Lung (tissue), 13 donors: ENCODE measurements around the gene GAGE12F. TPM values are rescaled to one million over a fixed set of nuclear protein-coding genes. Genes with fewer than 3 reads are reported as not detected.
"Not testable (repeated sequence)": the region's sequence is repeated elsewhere in the genome, so short reads cannot be mapped to it uniquely, and the experiment has no call there.

Experiments
- ATAC-seq: fragments of 200-7000 bp; cut with Tn5 transposase; one replicate; pipeline ENCODE4 v1.9.1; 2020; ENCODE audit warnings: moderate number of reproducible peaks; ENCODE audit not compliant: insufficient read depth, low FRiP score
- DNase-seq, 3 donors: peaks; one replicate each; pipeline ENCODE4 v3.0.0-alpha.2; 2013 to 2017
- H3K27ac ChIP-seq, 2 donors: one replicate each; pipeline ENCODE4 v1.5.1; 2013; ENCODE audit warnings: mild to moderate bottlenecking in 2 of 2, moderate library complexity in 2 of 2, control low read depth in 1 of 2, inconsistent platforms in 1 of 2, low read depth in 1 of 2, low read length in 1 of 2
- H3K27me3 ChIP-seq, 3 donors: one replicate each; pipeline ENCODE4 v1.5.1; 2013; ENCODE audit warnings: low read length in 2 of 3; ENCODE audit not compliant: control insufficient read depth in 3 of 3, insufficient read depth in 3 of 3
- H3K36me3 ChIP-seq, 4 donors: one replicate each; pipeline ENCODE4 v1.5.1; 2013; ENCODE audit warnings: low read length in 4 of 4, mild to moderate bottlenecking in 1 of 4, moderate library complexity in 1 of 4; ENCODE audit not compliant: control insufficient read depth in 4 of 4, insufficient read depth in 4 of 4
- H3K4me1 ChIP-seq, 5 donors: one replicate each; pipeline ENCODE4 v1.5.1; 2013; ENCODE audit warnings: low read length in 5 of 5, mild to moderate bottlenecking in 2 of 5, moderate library complexity in 1 of 5; ENCODE audit not compliant: control insufficient read depth in 5 of 5, insufficient read depth in 5 of 5
- H3K4me3 ChIP-seq: one replicate; pipeline ENCODE4 v1.5.1; 2013; ENCODE audit warnings: mild to moderate bottlenecking, control low read depth, moderate library complexity
- H3K9ac ChIP-seq, 2 donors: one replicate each; pipeline ENCODE4 v1.5.1; 2013; ENCODE audit warnings: low read length in 2 of 2, control low read depth in 1 of 2; ENCODE audit not compliant: insufficient read depth in 1 of 2
- H3K9me3 ChIP-seq, 4 donors: one replicate each; pipeline ENCODE4 v1.5.1; 2013; ENCODE audit warnings: low read length in 3 of 4, mild to moderate bottlenecking in 1 of 4, moderate library complexity in 1 of 4; ENCODE audit not compliant: control insufficient read depth in 4 of 4, insufficient read depth in 3 of 4
- CTCF ChIP-seq: IDR thresholded peaks from 2 replicates; pipeline ENCODE4 v1.5.1; 2012; ENCODE audit warnings: mild to moderate bottlenecking; ENCODE audit errors: control extremely low read depth, extremely low read depth
- WGBS, 2 donors: extraction: QIAGEN DNeasy Blood & Tissue Kit; methylation state at CpG; one replicate each; pipeline ENCODE4 v1.1.7; 2013; 5-methylcytosine and 5-hydroxymethylcytosine counted together
- polyA plus RNA-seq, 2 donors: library from polyadenylated mRNA; stranded (reverse); fragments of 200-250 nt; gene quantifications; one replicate each; pipeline ENCODE4 v1.2.1, GENCODE V29; 2013
- small RNA-seq: library from RNA; depleted of rRNA; stranded (forward); fragments of <200 nt; gene quantifications from one replicate; pipeline ENCODE3, GENCODE V24; 2014; ENCODE audit warnings: low replicate concordance
- total RNA-seq, 2 donors: library from RNA; depleted of rRNA in 1 of 2; stranded (reverse); fragments of >200 nt in 1 of 2; gene quantifications; one replicate each; pipeline ENCODE4 v1.2.1, GENCODE V29; 2014 to 2021
- donor health status: control.
- donor health status: control.
- donor health status: Bipolar disorder and iron deficiency.
- donor health status: healthy.
- donor health status: DM: yes; HTN: yes; CAD: no.

GAGE12F gene
- total and polyA plus RNA-seq, 4 donors, result not detected

- WGBS, 2 donors, result no CpG with 5 or more reads among the region's 16 CpGs
- not testable (repeated sequence) for H3K4me3 ChIP-seq, H3K27me3 ChIP-seq, H3K36me3 ChIP-seq, DNase-seq, ATAC-seq, H3K9ac ChIP-seq, H3K9me3 ChIP-seq, H3K27ac ChIP-seq, H3K4me1 ChIP-seq
Observed at GRCh38 chrX:49589196-49589595, 28.6 kb downstream of the GAGE12F start, which contains the start of gene GAGE2A. GAGE2A (plus strand) TSS chrX:49589496; CDS start chrX:49590651, 1,155 bp downstream.

DNA sequence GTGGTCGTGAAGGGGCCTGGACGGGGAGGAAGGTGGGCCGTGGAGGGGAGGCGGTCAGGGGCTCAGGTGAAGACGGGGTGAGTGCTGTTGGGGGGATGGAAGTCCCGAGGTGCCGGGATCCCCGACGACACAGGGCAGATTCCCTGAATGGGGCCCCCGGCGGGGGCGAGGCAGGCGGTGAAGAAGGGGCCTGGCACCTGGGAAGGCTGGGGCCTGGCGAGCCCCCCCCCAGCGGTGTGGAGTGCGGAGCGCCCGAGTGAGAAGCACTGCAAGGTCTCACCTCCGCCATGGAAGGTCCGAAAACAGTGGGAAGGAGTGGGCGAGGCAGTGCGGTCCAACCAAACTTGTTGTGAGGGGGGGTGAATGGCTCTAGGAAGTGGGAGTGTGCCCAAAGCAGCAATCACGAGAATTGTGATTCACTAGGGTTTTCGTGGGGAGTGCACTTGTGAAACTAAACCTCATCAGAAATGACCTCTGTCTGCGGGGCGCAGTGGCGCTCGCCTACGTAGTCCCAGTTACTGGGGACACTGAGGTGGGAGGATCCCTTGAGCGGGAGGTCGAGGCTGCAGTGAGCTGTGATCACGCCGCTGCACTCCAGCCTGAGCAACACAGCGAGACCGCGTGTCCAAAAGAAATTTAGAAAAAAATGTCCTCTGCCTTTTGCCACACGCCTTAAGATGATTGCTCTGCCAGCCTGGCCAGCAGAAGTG, 29.3 kb downstream of the GAGE12F start:
- H3K27me3 ChIP-seq, DNase-seq, H3K36me3 ChIP-seq, H3K4me3 ChIP-seq, H3K9ac ChIP-seq, ATAC-seq, H3K9me3 ChIP-seq, H3K27ac ChIP-seq, H3K4me1 ChIP-seq: not testable (repeated sequence)
- WGBS, 2 donors, result 90 to 94% methylated on average over 24 to 25 of the region's 37 CpGs

DNA sequence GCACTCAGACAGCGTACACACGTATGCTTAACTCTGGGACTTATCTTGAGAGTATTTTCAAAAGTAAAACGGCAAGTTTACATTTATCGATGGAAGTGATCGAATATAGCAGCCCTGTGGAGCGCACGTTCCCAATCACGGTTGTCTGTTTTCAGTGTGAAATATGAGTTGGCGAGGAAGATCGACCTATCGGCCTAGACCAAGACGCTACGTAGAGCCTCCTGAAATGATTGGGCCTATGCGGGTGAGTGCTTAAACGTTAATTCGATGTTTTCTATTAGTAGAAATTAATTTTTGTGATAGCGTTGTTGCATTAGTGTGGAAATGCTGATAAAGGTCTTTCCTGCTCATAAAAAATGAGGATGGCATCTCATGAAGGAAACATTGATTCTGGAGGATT, 29.8 kb downstream of the GAGE12F start:
- not testable (repeated sequence) for H3K9me3 ChIP-seq, H3K27me3 ChIP-seq, H3K4me3 ChIP-seq, H3K27ac ChIP-seq, DNase-seq, H3K36me3 ChIP-seq, H3K9ac ChIP-seq, ATAC-seq, H3K4me1 ChIP-seq
- WGBS, 2 donors, result 92 to 95% methylated on average over 10 to 13 of the region's 17 CpGs

DNA sequence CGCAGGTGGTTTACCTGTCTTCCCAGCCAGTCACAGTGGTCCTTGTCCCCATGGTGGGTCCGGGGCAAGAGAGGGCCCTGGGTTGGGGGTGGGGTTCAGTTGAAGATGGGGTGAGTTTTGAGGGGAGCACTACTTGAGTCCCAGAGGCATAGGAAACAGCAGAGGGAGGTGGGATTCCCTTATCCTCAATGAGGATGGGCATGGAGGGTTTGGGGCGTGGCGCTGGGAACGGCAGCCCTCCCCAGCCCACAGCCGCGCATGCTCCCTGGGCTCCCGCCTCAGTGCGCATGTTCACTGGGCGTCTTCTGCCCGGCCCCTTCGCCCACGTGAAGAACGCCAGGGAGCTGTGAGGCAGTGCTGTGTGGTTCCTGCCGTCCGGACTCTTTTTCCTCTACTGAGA, 38.1 kb downstream of the GAGE12F start, which contains the start of gene GAGE1:
Gene GAGE1 (plus strand): TSS at position 301 of the 400 bp plus-strand sequence. CDS start 1,155 bp downstream, outside the sequence.
- not testable (repeated sequence) for H3K4me3 ChIP-seq
- WGBS, 2 donors, result no CpG with 5 or more reads among the region's 16 CpGs

DNA sequence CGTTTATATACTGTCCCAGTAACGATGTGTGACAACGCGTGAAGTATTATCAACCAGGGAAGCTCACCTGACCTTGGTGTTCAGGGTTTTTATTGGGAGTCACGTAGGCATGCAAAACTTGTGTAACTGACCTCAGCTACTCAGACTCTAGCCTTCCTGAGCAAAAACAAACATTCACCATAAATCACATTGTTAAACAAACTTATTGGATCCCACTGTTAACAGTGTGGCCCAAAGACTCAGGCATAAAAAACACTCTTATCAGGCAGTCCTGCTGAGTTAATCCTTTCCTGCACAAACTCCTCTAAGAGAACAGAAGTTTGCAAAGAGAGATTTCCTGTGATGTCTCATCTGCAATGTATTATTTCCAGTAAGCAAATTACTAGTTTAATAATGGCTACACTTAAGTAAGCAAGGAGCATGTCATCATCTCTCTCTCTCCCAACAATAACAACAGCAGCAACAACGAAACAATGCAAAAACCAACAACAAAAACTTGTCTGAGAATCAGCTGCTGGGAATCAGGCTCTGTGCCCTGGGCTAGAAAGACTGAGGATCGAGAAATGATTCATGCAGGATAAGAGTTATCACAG, 50.2 kb downstream of the GAGE12F start:
- Histone ChIP-seq H3K27ac (no peak overlapping the region), H3K9me3 (no peaks in the 10 kb centered on the region), H3K4me1 (no peaks in the 10 kb centered on the region), H3K9ac (no peak overlapping the region), H3K4me3 (no peak overlapping the region), H3K27me3 (no peaks in the 10 kb centered on the region), H3K36me3 (no peaks in the 10 kb centered on the region)
- no peak for ATAC-seq
- TF ChIP-seq CTCF, result no peak
- 50 to 69% methylated on average over 7 of the region's 7 CpGs for WGBS, 2 donors
- no peak for DNase-seq

More for the DNA sequence above, 38.1 kb downstream of the GAGE12F start, which contains the start of gene GAGE1:
- H3K9ac ChIP-seq, H3K36me3 ChIP-seq, ATAC-seq, H3K4me1 ChIP-seq, H3K27ac ChIP-seq, H3K9me3 ChIP-seq, DNase-seq, H3K27me3 ChIP-seq: not testable (repeated sequence)

Small RNA genes within 50 kb of the gene (small RNA-seq; reads per million reads assigned to genes)
- not detected for gene GAGE12B

Other genes starting within 250 kb of the GAGE12F start
- gene GAGE12J, start 238.8 kb upstream of the GAGE12F start, total RNA-seq, result not detected
- gene GAGE12J, start 238.8 kb upstream of the GAGE12F start, polyA plus RNA-seq, result not detected
- gene GAGE13, start 229.3 kb upstream of the GAGE12F start, total RNA-seq, result not detected
- not detected for gene GAGE13, start 229.3 kb upstream of the GAGE12F start, polyA plus RNA-seq
- not detected for gene GAGE12C, start 28.7 kb upstream of the GAGE12F start, total RNA-seq
- not detected for gene GAGE12C, start 28.7 kb upstream of the GAGE12F start, polyA plus RNA-seq
- gene GAGE12D, start 19.1 kb upstream of the GAGE12F start, total RNA-seq, result not detected
- not detected for gene GAGE12D, start 19.1 kb upstream of the GAGE12F start, polyA plus RNA-seq
- not detected for gene GAGE12E, start 9.6 kb upstream of the GAGE12F start, total RNA-seq
- not detected for gene GAGE12E, start 9.6 kb upstream of the GAGE12F start, polyA plus RNA-seq
- gene GAGE12G, start 9.6 kb downstream of the GAGE12F start, total RNA-seq, result not detected
- gene GAGE12G, start 9.6 kb downstream of the GAGE12F start, polyA plus RNA-seq, result not detected
- not detected for gene GAGE12H, start 19.1 kb downstream of the GAGE12F start, total RNA-seq
- not detected for gene GAGE12H, start 19.1 kb downstream of the GAGE12F start, polyA plus RNA-seq
- under 1 TPM in 1 of 2 donors, not detected in 1; 0.52 TPM for gene GAGE2A, start 28.7 kb downstream of the GAGE12F start, total RNA-seq
- not detected for gene GAGE2A, start 28.7 kb downstream of the GAGE12F start, polyA plus RNA-seq
- gene GAGE1, start 38.2 kb downstream of the GAGE12F start, total RNA-seq, result under 1 TPM in 1 of 2 donors, not detected in 1; 0.49 TPM
- not detected for gene GAGE1, start 38.2 kb downstream of the GAGE12F start, polyA plus RNA-seq
- not detected for gene PAGE1, start 135.1 kb downstream of the GAGE12F start, total RNA-seq
- gene PAGE1, start 135.1 kb downstream of the GAGE12F start, polyA plus RNA-seq, result not detected